ENCODE results near the gene ASB18.

DNA sequence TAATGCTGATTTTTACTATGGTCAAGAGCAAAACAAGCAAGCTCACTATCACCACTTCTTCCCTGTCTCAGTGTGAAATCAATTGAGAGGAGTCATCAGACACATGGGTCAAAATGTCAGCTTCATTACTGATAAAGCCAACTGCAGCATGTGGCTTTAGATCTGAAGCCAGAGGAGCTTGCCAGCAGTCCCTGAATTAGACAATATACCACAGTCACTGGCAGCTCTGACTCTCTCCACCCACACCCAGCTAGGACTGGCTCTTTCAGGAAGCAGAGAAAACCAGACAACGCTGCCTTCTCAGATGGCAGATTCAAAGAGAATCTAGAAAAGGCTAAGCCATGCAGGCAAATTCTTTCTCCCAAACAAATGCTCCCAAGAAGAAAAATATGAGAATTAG is 20.0 kb upstream of the ASB18 start:
- no peak for TF ChIP-seq POLR2A (IDR thresholded peaks at IDR 0.05; ENCODE audit: low read length)
- TF ChIP-seq GATA1 (IDR thresholded peaks at IDR 0.05; ENCODE audit: low read depth, low read length) = no peak

Data from erythroblast (primary cell).